ENCODE results near the gene RPUSD3.
A peak's percentile ranks its signal among the peaks of the same experiment; 100 is the strongest.

RPUSD3 gene

DNA sequence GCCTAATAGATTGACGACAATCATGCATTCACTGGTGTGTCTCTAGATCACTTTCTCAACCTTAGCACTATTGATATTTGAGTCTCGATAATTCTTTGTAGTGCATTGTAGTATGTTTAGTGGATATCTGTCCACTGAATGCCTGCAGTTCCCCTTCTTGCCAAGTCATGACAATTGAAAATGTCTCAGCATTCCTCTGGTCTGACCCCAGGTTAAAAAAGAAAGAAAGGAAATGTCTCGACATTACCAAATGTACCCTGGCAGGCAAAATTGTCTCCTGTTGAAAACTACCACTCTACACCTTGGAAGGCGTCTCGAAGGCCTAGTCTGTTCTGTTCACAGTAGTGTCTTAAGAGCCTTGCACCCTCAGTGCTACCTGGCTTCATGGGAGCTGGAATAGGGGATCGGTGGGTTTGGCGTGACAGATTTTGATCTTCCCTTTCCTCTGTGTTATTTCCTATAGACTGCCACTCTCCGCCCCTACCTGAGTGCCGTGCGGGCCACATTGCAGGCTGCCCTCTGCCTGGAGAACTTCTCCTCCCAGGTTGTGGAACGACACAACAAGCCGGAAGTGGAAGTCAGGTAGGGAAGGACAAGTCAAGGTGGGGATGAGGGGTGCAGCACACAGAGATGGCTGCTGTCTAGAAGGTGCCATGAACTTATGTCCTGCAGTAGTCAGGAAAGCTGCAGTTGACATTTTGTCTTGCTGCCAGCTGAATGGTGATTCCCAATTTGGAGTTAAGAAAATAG is 46.4 kb downstream of the RPUSD3 start:
- DNase-seq, result no peak

DNA sequence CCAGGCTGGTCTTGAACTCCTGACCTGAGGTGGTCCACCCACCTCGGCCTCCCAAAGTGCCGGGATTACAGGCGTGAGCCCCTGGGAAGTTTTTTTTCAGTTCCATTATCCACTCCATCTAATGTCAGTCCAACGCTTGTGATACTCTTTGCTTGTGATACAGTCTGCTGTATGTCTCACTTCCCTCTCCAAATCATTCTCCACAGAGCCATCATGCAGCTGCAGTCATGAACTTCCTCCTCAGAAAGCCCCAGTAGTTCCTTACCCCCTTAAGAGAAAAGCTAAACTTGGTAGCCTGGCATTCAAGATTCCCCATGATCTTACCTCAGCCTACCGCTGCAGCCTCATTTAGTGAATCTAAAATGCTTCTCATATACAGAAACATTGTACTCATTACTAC is 48.6 kb downstream of the RPUSD3 start:
- DNase-seq, result no peak

DNA sequence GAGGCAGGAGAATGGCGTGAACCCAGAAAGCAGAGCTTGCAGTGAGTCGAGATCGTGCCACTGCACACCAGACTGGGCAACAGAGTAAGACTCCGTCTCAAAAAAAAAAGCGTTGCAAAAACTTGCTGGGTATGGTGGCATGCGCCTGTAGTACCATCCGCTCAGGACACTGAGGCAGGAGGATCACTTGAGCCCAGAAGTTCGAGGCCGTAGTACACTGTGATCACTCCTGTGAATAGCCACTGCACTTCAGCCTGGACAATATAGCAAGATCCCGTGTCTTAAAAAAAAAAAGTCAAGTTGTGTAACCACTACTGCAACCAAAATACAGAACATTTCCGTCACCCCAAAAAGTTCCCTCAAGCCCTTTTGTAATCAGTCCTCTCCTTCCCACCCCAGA is 49.4 kb downstream of the RPUSD3 start:
- DNase-seq, result no peak

DNA sequence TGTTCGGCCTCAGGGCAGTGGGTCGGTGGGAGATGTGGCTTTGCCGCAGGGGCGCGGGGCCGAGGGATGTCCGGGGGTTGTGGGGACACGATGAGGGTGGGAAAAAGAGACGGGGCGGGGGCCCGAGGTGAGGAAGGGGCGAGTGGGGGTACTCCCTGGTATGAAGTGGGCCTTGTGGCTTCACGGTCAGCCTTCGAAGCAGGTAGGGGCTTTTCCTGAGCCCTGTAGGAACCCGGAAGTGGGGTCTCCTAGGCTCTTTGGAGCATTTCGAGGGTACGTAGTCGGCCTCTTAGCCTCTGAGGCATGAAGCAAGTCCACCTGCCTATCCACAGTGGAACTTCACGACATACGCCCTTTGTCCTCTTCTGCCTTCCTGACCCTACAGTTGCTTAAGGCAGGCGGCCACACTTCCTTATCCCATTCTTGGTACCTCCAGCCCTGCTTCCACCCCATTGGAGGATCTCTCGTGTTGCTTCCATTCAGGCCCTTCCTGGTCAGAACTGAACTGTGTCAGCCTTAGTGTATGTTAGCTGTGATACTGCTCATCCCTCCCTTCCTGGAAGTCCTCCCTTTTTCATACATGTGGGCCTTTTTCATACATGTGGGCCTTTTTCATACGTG is 50.5 kb downstream of the RPUSD3 start:
- DNase-seq, result peak; percentile 28

DNA sequence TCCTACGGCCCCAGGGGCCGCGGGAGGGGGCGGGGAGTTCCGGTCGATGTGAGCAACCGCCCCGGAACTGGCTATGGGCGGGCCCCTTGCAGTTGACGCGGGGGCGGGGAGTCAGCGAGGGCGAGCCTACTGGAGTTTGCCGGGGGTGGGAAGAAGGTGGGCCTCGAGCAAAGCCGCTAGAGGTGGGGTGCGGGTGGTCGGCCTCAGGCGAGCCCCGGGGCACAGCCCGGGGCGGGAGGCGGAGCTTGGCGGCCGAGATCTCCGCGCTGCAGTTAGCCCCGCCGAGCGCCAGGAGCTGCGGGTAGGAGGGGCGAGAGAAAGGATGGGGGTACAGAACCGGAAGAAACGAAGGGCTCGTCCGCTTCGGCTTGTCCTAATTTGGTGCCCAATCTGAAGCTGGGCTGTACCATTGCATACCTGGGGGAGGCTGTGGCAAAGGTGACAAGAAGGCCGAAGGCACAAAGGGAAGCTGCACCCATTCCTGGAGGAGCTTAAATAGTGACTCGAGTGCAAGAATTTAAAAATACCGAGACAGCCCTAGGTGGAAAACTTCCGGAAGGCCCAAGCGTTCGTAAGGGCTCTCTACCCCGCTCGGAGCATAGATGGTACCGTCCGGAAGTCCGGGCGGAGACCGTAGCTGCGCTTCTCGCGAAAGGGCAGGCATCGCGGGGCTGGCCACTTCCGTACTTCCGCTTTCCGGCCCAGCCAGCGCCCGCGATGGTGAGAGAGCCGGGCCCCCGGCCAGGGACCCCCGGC is 51.2 kb downstream of the RPUSD3 start, which contains the start of the genes ARPC4 and TADA3:
Gene ARPC4, plus strand, starts transcription at position 678 of the 756 bp plus-strand sequence. Its CDS starts 40 bp downstream, at position 718.
Gene TADA3, minus strand, starts transcription at position 69 of the 756 bp plus-strand sequence. CDS start 1,007 bp downstream, outside the sequence.
- DNase-seq, result peak; percentile 96

DNA sequence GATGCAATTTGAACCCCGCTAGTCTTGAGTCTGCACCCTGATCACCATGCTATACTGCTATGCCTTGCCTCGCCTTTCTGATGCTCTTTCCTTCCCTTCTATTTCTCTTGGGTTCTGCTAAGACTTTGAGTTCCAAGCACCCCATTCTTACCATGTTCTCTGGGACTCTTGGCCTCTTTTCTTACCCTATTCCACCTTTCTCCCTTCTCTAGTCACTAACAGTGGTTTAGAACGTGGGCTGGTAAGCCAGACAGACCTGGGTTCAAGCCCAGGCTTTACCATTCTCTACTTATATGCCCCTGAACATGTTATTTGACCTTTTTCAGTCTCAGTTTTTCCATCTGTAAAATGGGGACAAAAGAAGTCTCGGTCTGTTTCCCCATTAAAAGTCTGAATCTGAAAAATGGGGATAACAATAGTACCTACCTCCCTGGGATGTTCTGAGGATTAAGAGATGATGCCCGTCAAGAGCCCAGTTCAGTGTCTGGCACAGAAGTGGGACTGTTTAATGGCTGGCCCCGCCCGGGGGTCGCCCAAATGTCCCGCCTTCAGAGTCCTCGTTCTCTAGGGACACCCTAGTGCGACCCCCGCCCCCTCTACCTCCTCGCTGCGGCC is 51.9 kb downstream of the RPUSD3 start:
- no peak for DNase-seq

DNA sequence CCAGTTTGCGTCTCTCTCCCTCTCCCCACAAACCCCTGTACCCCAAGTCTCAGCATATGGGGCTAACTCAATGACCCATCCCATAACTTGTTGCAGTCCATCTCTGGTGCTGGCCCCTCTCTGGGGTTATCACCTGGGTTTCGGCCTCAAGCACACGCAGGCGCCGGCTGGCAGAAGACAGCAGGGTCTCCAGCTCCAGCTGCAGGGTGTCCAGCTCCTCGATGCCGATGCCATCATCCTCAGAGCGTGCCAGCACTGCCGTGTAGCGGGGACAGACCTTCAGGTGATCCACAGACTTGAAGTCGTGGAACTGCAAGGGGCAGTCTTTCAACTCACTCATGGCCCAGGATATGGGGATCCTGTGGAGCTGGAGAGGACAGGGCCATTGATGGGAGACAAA is 52.7 kb downstream of the RPUSD3 start:
- DNase-seq, result no peak
